Fibroblast of pulmonary artery (primary cell): ENCODE data around the gene DIPK1A.
"Not testable (repeated sequence)": the region's sequence is repeated elsewhere in the genome, so short reads cannot be mapped to it uniquely, and the experiment has no call there.

Experiments
- DNase-seq: peaks from one replicate; pipeline ENCODE4 v3.0.0-alpha.2; 2010; ENCODE audit warnings: low read depth
- H3K4me3 ChIP-seq: replicated peaks from 2 replicates; pipeline ENCODE4 v1.5.1; 2011; ENCODE audit warnings: low read depth, mild to moderate bottlenecking, control low read depth, low read length, moderate library complexity
- CTCF ChIP-seq: IDR thresholded peaks from 2 replicates; pipeline ENCODE4 v1.5.1; 2011; ENCODE audit warnings: mild to moderate bottlenecking, control low read depth, low read length, inconsistent platforms; ENCODE audit errors: missing control alignments

Gene DIPK1A

GRCh38 chr1:92985101-92985500, 23.8 kb upstream of the DIPK1A start:
- no peak for DNase-seq
- H3K4me3 ChIP-seq, result no peak overlapping the region
- TF ChIP-seq CTCF, result no peak

- no peak for TF ChIP-seq CTCF
- no peak for DNase-seq
Measured at GRCh38 chr1:92980732-92981647, 19.7 kb upstream of the DIPK1A start.

GRCh38 chr1:92975551-92976232, 14.4 kb upstream of the DIPK1A start:
- H3K4me3 ChIP-seq, result no peak overlapping the region
- DNase-seq, result no peak
- TF ChIP-seq CTCF, result no peak

More at GRCh38 chr1:92980732-92981647, 19.7 kb upstream of the DIPK1A start:
- H3K4me3 ChIP-seq, result no peak overlapping the region

GRCh38 chr1:92974112-92974511, 12.8 kb upstream of the DIPK1A start:
- H3K4me3 ChIP-seq, DNase-seq: not testable (repeated sequence)

- DNase-seq, result no peak
- no peak overlapping the region for H3K4me3 ChIP-seq
- TF ChIP-seq CTCF, result no peak
Measured at GRCh38 chr1:92973203-92973897, 12.1 kb upstream of the DIPK1A start.

GRCh38 chr1:92972409-92973129, 11.3 kb upstream of the DIPK1A start:
- DNase-seq, result no peak
- H3K4me3 ChIP-seq, result no peak overlapping the region
- no peak for TF ChIP-seq CTCF

- DNase-seq, H3K4me3 ChIP-seq: not testable (repeated sequence)
Measured at GRCh38 chr1:92971932-92972331, 10.7 kb upstream of the DIPK1A start.
